Activated CD4-positive, alpha-beta T cell treated with anti-CD3 and anti-CD28 coated beads, Interleukin-2, amount 10 ng/mL, durations not matched to agents 24 days and 14 days (primary cell): ENCODE data around the gene PACRG. TPM values are rescaled to one million over a fixed set of nuclear protein-coding genes. Genes with fewer than 3 reads are reported as not detected.

Experiments used
- DNase-seq: peaks from one replicate; pipeline ENCODE4 v3.0.0; 2022
- H3K27ac Mint-ChIP-seq: one replicate; pipeline ENCODE4 v1.8.0; 2022; ENCODE audit warnings: mild to moderate bottlenecking, mixed read lengths
- H3K27me3 Mint-ChIP-seq: one replicate; pipeline ENCODE4 v1.8.0; 2022; ENCODE audit warnings: mixed read lengths
- H3K36me3 Mint-ChIP-seq: one replicate; pipeline ENCODE4 v1.8.0; 2022; ENCODE audit warnings: low read depth, mild to moderate bottlenecking, mixed read lengths
- H3K4me1 Mint-ChIP-seq: one replicate; pipeline ENCODE4 v1.8.0; 2021; ENCODE audit warnings: mixed read lengths
- H3K4me3 Mint-ChIP-seq: one replicate; pipeline ENCODE4 v1.8.0; 2022; ENCODE audit warnings: mild to moderate bottlenecking, moderate library complexity, mixed read lengths
- H3K9me3 Mint-ChIP-seq: one replicate; pipeline ENCODE4 v1.8.0; 2021; ENCODE audit warnings: mixed read lengths
- intact Hi-C: fragments of 100-400 bp; cut with micrococcal nuclease; formaldehyde crosslinking; loops from one replicate; pipeline ENCODE4 v1.15.1; 2023
- total RNA-seq: library from RNA; stranded (reverse); gene quantifications from 2 replicates; pipeline ENCODE4 v1.2.3, GENCODE V29; 2022

The PACRG gene
- total RNA-seq, 1 donor from 2014 or later = not detected

DNA sequence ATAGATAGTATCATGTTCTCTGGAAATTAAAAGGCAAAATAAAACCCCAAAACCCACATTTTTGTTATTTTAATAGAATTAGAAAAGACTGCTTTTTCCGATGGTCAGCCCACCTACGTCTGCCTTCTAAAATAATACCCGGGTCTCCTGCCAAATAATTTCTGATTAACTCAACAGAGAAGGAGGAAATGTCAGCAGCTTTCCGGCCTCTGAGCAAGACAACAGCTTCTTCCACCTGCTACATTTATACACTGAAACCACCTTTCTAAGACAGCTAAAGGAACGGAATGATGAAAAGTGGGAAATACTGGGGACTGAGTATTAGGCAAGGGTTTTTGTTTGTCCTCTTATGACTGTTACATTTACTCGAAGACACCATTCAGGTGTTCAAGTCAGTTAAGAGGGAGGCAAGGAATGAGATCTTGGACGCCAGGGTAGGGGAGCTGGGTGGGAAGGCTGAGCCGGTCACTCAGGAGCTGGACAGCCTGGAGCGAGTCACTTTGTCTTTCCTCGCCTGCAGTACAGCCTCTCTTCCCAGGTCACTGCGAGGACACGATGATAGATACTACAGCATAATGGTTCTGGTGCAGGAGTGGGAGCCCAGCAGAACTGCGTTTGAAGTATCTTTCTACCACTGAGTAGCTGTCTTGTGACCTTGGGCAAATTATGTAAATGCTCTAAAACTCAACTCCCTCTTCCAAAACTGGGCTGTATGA lies 590.5 kb downstream of the PACRG start:
- Mint-ChIP-seq H3K27me3 (no peaks in the 10 kb centered on the region), H3K27ac (no peak overlapping the region), H3K9me3 (no peaks in the 10 kb centered on the region), H3K4me3 (no peak overlapping the region), H3K36me3 (no peaks in the 10 kb centered on the region), H3K4me1 (no peaks in the 10 kb centered on the region)
- no peak for DNase-seq
- intact Hi-C loops = no loop called here

- no peaks in the 10 kb centered on the region for H3K4me1 Mint-ChIP-seq
- no peak for DNase-seq
- no peak overlapping the region for H3K4me3 Mint-ChIP-seq
- no peak overlapping the region for H3K27ac Mint-ChIP-seq
- no peaks in the 10 kb centered on the region for H3K9me3 Mint-ChIP-seq
- H3K36me3 Mint-ChIP-seq = no peaks in the 10 kb centered on the region
- H3K27me3 Mint-ChIP-seq = peaks cover 4% of the 10 kb centered on the region
- intact Hi-C loops = no loop called here
Observed at GRCh38 chr6:163319609-163320366, 592.0 kb downstream of the PACRG start.

- no peak for DNase-seq
- Mint-ChIP-seq H3K4me1 (no peaks in the 10 kb centered on the region), H3K9me3 (no peaks in the 10 kb centered on the region), H3K27me3 (peaks cover 9% of the 10 kb centered on the region), H3K4me3 (no peak overlapping the region), H3K36me3 (no peaks in the 10 kb centered on the region), H3K27ac (no peak overlapping the region)
- intact Hi-C loops = no loop called here
Observed at GRCh38 chr6:163320402-163320801, 592.6 kb downstream of the PACRG start.

DNA sequence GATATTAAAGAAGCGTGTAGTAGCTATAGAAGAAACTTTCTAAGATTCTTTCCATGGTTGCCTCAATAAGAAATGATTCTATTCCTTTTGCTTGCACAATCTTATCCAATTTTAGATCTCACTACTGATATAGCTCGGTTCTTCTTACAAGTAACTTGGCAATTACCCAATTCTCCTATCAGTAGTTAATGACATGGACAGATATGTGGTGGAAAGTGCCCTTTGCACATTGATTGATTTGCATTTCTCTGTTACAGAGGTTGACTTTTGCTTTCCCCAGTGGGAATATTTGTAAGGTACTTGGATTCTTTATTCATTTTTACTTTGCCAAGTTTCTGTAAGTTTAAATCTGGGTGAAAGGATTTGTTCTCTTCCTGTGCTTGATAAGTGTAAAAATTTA lies 593.0 kb downstream of the PACRG start:
- H3K9me3 Mint-ChIP-seq = no peaks in the 10 kb centered on the region
- peaks cover 9% of the 10 kb centered on the region for H3K27me3 Mint-ChIP-seq
- no peaks in the 10 kb centered on the region for H3K36me3 Mint-ChIP-seq
- no peaks in the 10 kb centered on the region for H3K4me1 Mint-ChIP-seq
- H3K4me3 Mint-ChIP-seq = no peak overlapping the region
- H3K27ac Mint-ChIP-seq = no peak overlapping the region
- intact Hi-C loops = no loop called here
- DNase-seq = no peak

- intact Hi-C loops = no loop called here
- H3K4me1 Mint-ChIP-seq = no peaks in the 10 kb centered on the region
- no peak overlapping the region for H3K27ac Mint-ChIP-seq
- H3K27me3 Mint-ChIP-seq = peaks cover 9% of the 10 kb centered on the region
- H3K36me3 Mint-ChIP-seq = no peaks in the 10 kb centered on the region
- no peak overlapping the region for H3K4me3 Mint-ChIP-seq
- no peak for DNase-seq
- no peaks in the 10 kb centered on the region for H3K9me3 Mint-ChIP-seq
Observed at GRCh38 chr6:163321717-163322116, 593.9 kb downstream of the PACRG start.

- Mint-ChIP-seq H3K4me3 (no peak overlapping the region), H3K4me1 (no peaks in the 10 kb centered on the region), H3K27me3 (peaks cover 9% of the 10 kb centered on the region), H3K36me3 (no peaks in the 10 kb centered on the region), H3K9me3 (no peaks in the 10 kb centered on the region), H3K27ac (no peak overlapping the region)
- intact Hi-C loops = no loop called here
- no peak for DNase-seq
Observed at GRCh38 chr6:163323274-163323673, 595.5 kb downstream of the PACRG start.

DNA sequence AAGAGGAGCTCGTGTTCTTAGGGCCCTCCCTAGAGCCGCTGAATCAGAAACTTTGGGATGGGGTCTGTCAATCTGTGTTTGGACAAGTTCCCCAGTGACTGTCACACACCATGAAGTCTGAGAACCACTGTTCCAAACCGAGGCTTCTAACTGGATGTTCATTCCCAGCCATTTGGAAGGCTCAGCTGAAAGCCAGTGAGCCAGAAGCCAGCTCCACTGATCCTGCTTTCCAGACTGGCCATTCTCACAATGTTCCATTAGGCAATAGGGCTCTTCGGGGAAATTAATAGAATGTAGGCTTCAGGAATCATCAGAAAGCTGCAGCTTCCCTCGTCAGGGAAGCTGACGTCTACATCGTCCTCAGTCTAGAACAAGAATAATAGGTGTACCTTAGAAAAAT lies 595.9 kb downstream of the PACRG start:
- Mint-ChIP-seq H3K27me3 (peaks cover 9% of the 10 kb centered on the region), H3K4me3 (no peak overlapping the region), H3K27ac (no peak overlapping the region), H3K36me3 (no peaks in the 10 kb centered on the region), H3K4me1 (no peaks in the 10 kb centered on the region), H3K9me3 (no peaks in the 10 kb centered on the region)
- intact Hi-C loops = no loop called here
- DNase-seq = no peak

DNA sequence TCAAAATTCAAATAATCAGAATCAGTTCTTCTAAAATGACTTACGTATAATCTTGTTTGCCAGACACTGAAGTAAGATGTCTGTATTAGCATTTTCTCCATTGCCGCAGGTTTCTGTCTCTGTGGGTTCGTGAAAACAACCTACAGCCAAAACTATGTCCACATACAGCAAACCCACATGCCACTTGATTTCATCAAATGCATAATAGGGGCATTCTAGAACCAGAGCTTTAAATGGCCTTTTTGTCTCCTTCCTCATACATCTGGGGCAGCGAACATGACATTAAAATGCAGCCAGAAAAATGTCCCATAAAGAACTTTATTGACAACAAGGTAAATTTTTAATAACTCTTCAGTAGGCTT lies 596.5 kb downstream of the PACRG start:
- Mint-ChIP-seq H3K27me3 (peaks cover 9% of the 10 kb centered on the region), H3K9me3 (no peaks in the 10 kb centered on the region), H3K4me3 (no peak overlapping the region), H3K27ac (no peak overlapping the region), H3K4me1 (no peaks in the 10 kb centered on the region), H3K36me3 (no peaks in the 10 kb centered on the region)
- intact Hi-C loops = no loop called here
- DNase-seq = no peak

DNA sequence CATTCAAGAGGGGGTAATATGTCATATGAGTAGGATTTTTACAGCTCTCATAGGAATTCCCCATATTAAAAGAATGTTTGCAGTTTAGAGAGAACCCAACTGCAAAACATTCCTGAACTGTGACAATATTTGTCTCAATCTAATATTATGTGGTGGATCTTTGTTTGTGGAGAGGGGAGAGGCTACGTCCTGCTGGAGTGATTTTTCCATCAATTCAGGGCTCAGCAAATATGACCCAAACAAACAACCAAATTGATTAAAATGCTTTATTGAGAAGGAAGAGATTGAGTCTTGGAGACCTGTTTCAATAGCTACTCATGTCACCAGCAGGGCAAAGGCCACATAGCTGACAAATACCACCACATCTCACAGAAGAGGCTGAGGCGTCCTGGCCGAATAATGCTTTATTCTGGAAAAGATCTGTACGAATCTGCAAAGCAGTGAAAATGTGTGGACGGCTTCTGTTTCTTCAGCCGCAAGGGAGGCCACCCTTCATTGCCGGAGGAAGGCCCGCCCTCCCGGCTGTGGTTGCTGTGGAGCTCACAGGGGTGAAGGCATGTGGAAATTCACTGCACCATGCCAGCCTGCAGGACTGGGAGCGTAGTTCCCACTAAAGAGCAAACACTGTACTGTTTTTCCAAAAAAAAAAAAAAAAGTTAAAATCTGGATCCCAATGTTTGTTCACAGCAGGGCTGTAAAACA lies 597.1 kb downstream of the PACRG start:
- Mint-ChIP-seq H3K9me3 (peaks cover 3% of the 10 kb centered on the region), H3K27ac (no peak overlapping the region), H3K27me3 (peaks cover 9% of the 10 kb centered on the region), H3K4me1 (no peaks in the 10 kb centered on the region), H3K4me3 (no peak overlapping the region), H3K36me3 (no peaks in the 10 kb centered on the region)
- DNase-seq = no peak
- intact Hi-C loops = no loop called here

DNA sequence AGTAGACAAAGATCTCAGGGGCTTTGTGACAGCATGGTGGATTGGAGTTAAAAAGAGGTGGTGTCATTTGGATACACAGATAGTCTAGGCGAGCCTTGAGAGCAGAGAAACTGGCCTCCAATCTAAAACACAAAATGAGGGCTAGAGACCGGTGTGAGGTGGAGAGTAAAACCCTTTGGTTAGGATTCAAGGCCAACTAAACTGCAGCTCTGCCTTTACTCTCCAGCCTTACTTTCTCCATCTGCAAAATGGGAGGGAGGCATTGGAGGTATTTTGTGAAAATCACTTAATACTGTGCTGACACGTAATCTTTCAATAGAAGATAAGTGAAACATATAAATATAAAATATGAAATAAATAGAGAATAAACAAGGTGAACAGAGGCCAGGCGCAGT lies 597.6 kb downstream of the PACRG start:
- Mint-ChIP-seq H3K27me3 (peaks cover 9% of the 10 kb centered on the region), H3K36me3 (no peaks in the 10 kb centered on the region), H3K4me3 (no peak overlapping the region), H3K9me3 (peaks cover 3% of the 10 kb centered on the region), H3K27ac (no peak overlapping the region), H3K4me1 (no peaks in the 10 kb centered on the region)
- DNase-seq = no peak
- intact Hi-C loops = no loop called here

GRCh38 chr6:163327165-163327880 lies 599.5 kb downstream of the PACRG start:
- DNase-seq = no peak
- Mint-ChIP-seq H3K27ac (no peak overlapping the region), H3K4me1 (no peaks in the 10 kb centered on the region), H3K4me3 (no peak overlapping the region), H3K36me3 (no peaks in the 10 kb centered on the region), H3K27me3 (peaks cover 9% of the 10 kb centered on the region), H3K9me3 (peaks cover 3% of the 10 kb centered on the region)
- intact Hi-C loops = no loop called here

DNA sequence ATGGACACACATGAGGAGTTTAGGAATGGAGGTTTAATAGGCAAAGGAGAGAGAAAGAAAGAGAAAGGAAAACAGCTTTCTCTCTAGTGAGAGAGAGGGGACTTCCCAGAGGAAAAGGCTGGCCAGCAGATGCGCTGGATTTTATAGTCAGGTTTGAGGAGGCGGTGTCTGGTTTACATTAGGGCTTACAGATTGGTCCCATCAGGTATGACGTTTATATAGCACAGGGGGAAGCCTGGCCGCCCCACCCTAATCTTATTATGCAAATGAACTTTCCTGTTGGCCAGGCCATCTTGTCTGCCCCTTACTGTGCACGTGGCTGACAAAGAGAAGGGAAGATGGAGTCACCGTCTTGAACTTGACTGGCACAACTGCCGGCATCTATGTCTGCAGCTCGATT lies 600.1 kb downstream of the PACRG start:
- Mint-ChIP-seq H3K27me3 (peaks cover 9% of the 10 kb centered on the region), H3K4me3 (no peak overlapping the region), H3K9me3 (peaks cover 3% of the 10 kb centered on the region), H3K36me3 (no peaks in the 10 kb centered on the region), H3K27ac (no peak overlapping the region), H3K4me1 (no peaks in the 10 kb centered on the region)
- intact Hi-C loops = no loop called here
- DNase-seq = no peak

GRCh38 chr6:163328411-163328810 lies 600.6 kb downstream of the PACRG start:
- H3K36me3 Mint-ChIP-seq = no peaks in the 10 kb centered on the region
- no peak overlapping the region for H3K4me3 Mint-ChIP-seq
- H3K4me1 Mint-ChIP-seq = no peaks in the 10 kb centered on the region
- peaks cover 3% of the 10 kb centered on the region for H3K9me3 Mint-ChIP-seq
- intact Hi-C loops = no loop called here
- DNase-seq = no peak
- H3K27me3 Mint-ChIP-seq = peaks cover 9% of the 10 kb centered on the region
- H3K27ac Mint-ChIP-seq = no peak overlapping the region

DNA sequence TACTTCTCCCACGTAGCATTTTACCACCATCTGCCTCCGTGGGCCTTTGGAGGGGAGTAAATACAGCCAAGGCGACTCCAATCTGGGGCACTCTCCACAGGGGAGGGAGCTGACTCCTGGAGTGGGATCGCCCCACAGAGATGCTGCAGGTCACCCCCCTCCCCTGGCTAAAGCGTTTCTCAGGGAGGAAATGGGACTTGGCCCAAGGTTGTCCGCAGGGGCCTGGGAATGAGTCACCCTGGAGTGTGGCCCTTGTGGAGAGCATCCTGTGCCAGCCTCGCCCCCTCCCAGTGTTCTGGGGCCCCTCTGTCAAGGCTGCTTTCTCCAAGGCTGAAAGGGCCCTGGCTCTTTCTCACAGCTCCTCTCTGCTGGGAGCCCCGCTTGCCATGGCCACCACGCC lies 602.2 kb downstream of the PACRG start:
- Mint-ChIP-seq H3K4me3 (no peak overlapping the region), H3K27me3 (peaks cover 4% of the 10 kb centered on the region), H3K9me3 (peaks cover 3% of the 10 kb centered on the region), H3K4me1 (no peaks in the 10 kb centered on the region), H3K36me3 (no peaks in the 10 kb centered on the region), H3K27ac (no peak overlapping the region)
- intact Hi-C loops = no loop called here
- DNase-seq = no peak
